GM20000 (cell line): Measurements from ENCODE around the gene NAALADL2.
"Not testable (repeated sequence)": the region's sequence is repeated elsewhere in the genome, so short reads cannot be mapped to it uniquely, and the experiment has no call there.

ENCODE experiments used
- DNase-seq: peaks from one replicate; pipeline ENCODE4 v3.0.0; 2012; ENCODE audit warnings: low spot score
- TF ChIP-seq, protein P1 (sequence below): IDR thresholded peaks from 2 replicates; pipeline ENCODE4 v1.5.1; 2012; ENCODE audit warnings: mild to moderate bottlenecking, control low read depth; ENCODE audit errors: extremely low read depth, missing control alignments

Gene NAALADL2

GRCh38 chr3:175068587-175068986, 209.5 kb downstream of the NAALADL2 start:
- DNase-seq, result no peak
- TF ChIP-seq, protein P1, sequence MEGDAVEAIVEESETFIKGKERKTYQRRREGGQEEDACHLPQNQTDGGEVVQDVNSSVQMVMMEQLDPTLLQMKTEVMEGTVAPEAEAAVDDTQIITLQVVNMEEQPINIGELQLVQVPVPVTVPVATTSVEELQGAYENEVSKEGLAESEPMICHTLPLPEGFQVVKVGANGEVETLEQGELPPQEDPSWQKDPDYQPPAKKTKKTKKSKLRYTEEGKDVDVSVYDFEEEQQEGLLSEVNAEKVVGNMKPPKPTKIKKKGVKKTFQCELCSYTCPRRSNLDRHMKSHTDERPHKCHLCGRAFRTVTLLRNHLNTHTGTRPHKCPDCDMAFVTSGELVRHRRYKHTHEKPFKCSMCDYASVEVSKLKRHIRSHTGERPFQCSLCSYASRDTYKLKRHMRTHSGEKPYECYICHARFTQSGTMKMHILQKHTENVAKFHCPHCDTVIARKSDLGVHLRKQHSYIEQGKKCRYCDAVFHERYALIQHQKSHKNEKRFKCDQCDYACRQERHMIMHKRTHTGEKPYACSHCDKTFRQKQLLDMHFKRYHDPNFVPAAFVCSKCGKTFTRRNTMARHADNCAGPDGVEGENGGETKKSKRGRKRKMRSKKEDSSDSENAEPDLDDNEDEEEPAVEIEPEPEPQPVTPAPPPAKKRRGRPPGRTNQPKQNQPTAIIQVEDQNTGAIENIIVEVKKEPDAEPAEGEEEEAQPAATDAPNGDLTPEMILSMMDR, result no peak

- no peak for DNase-seq
- TF ChIP-seq, protein P1, result no peak
Observed at GRCh38 chr3:175070946-175071345, 211.8 kb downstream of the NAALADL2 start.

- TF ChIP-seq, protein P1, result no peak
- DNase-seq, result no peak
Observed at GRCh38 chr3:175073219-175073905, 214.2 kb downstream of the NAALADL2 start.

GRCh38 chr3:175075269-175075668, 216.1 kb downstream of the NAALADL2 start:
- DNase-seq, result no peak
- TF ChIP-seq, protein P1, result no peak

GRCh38 chr3:175077216-175077615, 218.1 kb downstream of the NAALADL2 start:
- TF ChIP-seq, protein P1, result no peak
- no peak for DNase-seq

DNA sequence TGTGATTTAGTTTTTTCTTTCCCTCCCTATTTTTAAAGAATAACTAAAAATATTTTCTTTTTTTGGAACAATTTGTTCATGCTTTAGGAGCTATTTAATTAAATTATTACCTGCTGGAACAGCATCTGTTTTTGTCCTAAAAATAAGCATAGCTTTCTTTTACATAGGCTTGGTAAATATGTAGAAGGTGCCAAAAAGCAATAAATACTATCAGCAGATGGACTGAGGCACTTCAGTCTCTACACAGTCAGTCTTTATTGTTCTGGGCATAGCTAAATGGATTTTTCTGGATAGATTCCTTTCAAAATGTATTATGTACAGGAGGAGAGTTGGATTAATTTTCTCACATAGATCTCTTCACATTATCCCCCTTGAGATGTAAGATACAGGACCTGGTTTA, 223.5 kb downstream of the NAALADL2 start:
- no peak for DNase-seq
- TF ChIP-seq, protein P1, result no peak

GRCh38 chr3:175087128-175087527, 228.0 kb downstream of the NAALADL2 start:
- DNase-seq, result not testable (repeated sequence)

DNA sequence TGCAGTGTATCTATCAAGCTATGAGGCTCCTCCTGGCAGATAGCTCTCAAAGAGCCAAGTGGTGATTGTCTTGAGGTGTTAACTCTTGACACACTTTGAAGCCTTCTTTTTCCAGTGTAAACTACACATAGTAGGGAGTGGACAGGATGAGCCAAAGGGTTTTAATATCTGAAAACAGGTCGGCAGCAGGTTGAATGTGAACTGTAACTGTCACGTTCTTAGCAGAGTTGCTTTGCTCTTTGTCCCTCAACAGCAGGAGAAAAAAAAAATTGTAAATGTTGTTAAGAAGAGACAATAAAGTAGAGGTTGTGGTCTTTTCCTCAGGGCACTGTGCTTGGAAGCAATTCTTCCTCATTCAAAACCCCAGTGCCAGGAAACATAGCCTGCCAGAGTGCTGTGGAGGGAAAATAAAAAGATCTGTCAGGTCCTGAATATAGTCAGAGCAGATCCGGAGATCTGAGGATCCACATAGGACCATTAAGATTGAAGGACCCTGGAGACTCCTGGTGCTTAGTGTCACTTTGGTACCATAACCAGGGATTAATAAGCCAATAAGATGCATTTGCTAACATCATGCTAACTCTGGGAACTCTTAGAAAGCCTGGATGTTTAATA, 229.7 kb downstream of the NAALADL2 start:
- DNase-seq, result no peak
- TF ChIP-seq, protein P1, result no peak
